ENCODE measurements around the gene MACROD2.

The MACROD2 gene

DNA sequence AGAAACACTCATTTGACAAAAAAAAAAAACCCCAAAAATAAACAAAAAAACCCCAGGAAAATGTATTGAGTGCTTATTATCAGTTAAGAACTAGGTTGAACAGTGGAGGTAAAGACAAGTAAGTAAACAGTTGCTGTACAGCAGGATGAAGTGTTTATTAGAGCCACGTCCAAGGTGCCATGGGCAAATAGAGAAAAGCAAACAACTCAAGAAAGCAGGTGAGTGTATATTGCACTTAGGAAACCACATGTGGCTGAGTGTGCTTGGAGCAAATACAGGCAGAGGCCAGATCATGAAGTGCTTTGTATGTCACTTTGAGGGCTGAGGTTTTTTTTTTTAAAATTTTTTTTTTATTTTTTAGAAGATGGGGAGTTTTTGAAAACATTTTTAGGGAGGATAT, 98.3 kb downstream of the MACROD2 start:
- TF ChIP-seq ZFX (IDR thresholded peaks at IDR 0.05; ENCODE audit: borderline replicate concordance), result no peak
- TF ChIP-seq, protein P1, sequence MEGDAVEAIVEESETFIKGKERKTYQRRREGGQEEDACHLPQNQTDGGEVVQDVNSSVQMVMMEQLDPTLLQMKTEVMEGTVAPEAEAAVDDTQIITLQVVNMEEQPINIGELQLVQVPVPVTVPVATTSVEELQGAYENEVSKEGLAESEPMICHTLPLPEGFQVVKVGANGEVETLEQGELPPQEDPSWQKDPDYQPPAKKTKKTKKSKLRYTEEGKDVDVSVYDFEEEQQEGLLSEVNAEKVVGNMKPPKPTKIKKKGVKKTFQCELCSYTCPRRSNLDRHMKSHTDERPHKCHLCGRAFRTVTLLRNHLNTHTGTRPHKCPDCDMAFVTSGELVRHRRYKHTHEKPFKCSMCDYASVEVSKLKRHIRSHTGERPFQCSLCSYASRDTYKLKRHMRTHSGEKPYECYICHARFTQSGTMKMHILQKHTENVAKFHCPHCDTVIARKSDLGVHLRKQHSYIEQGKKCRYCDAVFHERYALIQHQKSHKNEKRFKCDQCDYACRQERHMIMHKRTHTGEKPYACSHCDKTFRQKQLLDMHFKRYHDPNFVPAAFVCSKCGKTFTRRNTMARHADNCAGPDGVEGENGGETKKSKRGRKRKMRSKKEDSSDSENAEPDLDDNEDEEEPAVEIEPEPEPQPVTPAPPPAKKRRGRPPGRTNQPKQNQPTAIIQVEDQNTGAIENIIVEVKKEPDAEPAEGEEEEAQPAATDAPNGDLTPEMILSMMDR (IDR thresholded peaks at IDR 0.05), result no peak
- no peak overlapping the region for H3K27ac ChIP-seq

DNA sequence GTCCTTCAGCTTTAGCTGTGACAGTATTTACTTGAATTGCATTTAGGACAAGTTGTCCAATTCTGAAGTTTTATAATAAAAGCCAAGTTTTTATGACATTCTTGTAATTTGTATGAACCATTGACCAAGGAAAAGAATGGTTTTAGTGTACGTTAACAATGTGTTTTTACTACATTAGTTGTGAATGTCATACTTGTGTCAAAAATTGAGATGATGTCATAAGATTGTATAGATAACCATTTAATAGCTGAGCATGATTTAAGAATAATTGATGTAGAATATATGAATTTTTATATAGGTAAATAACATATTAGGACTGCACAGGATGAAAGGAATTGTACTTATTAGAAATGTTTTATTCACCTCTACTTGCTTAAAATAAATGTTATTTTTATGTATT, 102.9 kb downstream of the MACROD2 start:
- no peak overlapping the region for H3K27ac ChIP-seq
- TF ChIP-seq, protein P1 (IDR thresholded peaks at IDR 0.05), result no peak
- no peak for TF ChIP-seq ZFX (IDR thresholded peaks at IDR 0.05; ENCODE audit: borderline replicate concordance)

DNA sequence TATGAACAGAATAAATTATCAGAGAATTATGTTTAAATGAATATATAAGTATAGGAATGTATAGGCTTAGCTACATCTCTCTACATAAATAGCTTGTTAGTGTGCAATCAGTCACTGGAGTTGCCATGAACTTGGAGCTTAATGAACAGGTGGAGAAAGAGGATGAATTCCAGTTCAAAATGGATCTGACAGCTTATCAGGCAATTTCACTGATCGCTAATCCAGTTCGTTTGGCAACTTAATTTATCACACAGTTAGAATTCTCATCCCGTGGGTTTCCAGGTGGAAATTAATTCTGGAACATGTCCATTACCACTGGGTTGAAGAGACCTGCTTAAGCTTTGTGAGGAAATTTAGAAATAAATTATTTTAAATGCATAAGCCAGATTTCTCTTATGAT, 118.1 kb downstream of the MACROD2 start:
- H3K27ac ChIP-seq, result no peak overlapping the region
- TF ChIP-seq, protein P1 (IDR thresholded peaks at IDR 0.05), result no peak
- no peak for TF ChIP-seq ZFX (IDR thresholded peaks at IDR 0.05; ENCODE audit: borderline replicate concordance)

DNA sequence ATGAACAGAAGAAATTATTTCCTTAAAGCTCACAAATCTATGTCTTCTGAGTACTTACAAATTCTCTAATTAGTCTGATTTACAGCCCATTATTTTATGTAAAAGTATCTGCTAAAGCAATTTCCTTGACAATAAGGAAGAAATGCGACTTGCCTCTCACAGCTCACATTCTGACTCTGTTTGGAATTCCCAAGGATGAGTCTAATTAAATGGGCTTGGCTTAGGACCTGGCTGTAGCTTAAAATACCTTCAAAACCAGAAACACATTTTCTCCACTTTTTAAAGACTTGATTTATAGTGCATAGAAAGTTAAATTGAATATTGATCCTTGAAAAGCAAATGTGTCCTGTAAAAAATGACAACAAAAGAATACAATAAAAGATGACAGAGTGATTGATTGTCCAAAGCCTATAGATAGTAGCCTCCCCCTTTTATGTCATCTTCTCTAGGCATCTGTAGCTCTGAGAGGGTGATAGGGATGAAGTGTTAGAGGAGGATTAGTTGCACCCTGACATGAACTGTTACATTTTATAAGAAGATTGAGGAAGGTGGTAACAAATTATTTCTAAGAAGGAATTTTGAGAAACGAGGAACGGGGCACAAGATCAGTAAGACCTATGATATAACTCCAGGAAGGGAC, 118.9 kb downstream of the MACROD2 start:
- no peak overlapping the region for H3K27ac ChIP-seq
- TF ChIP-seq, protein P1 (IDR thresholded peaks at IDR 0.05), result no peak
- TF ChIP-seq ZFX (IDR thresholded peaks at IDR 0.05; ENCODE audit: borderline replicate concordance), result no peak

DNA sequence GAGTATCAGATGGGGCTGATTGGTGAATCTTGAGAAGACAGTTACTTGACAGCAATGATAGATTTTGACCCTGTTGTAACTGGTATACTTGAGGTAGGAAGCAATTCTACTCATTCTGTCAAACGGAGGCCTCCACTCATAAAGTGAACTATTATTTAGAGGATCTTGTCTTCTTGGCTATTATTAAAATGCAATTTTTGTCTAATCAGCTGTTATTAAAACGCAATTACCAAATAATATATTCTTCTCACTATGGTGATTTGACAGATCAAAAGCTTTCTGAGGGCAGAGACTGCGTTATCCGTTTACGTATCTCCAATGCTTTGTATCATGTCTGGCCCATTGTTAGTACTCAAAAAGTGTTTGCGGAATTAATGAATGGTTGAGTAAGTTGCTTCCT, 120.7 kb downstream of the MACROD2 start:
- H3K27ac ChIP-seq, result no peak overlapping the region
- no peak for TF ChIP-seq ZFX (IDR thresholded peaks at IDR 0.05; ENCODE audit: borderline replicate concordance)
- TF ChIP-seq, protein P1 (IDR thresholded peaks at IDR 0.05), result no peak

DNA sequence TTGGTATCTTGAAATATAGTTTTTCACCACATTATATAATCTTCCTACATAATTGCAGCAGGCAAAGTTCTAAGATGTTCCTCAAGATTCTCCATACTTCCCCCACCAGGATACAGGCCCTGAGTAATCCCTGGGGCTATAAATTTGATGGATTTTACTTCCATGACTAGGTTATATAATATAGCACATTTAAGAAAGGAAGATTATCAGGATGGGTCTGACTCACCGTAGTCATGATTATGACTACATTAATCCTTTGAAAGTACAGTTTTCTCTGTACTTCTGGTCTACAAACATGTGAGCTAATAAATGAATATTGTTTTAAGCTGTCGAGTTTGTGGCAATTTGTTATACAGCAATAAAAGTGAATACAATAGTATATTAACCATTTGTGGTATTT, 122.5 kb downstream of the MACROD2 start:
- no peak for TF ChIP-seq ZFX (IDR thresholded peaks at IDR 0.05; ENCODE audit: borderline replicate concordance)
- TF ChIP-seq, protein P1 (IDR thresholded peaks at IDR 0.05), result no peak
- no peak overlapping the region for H3K27ac ChIP-seq

DNA sequence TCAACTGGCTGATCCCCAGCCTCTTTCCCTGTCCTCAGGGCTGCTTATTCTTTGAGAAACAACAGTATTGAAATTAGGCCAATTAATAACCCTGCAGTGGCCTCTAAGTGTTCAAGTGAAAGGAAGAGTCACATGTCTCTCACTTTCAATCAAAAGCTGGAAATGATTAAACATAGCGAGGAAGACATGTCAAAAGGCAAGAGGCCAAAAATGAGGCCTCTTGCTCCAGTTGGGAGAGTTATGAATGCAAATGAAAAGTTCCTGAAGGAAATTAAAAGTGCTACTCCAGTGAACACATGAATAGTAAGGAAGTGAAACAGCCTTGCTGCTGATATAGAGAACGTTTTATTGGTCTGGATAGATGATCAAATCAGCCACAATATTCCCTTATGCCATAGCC, 131.5 kb downstream of the MACROD2 start:
- TF ChIP-seq ZFX (IDR thresholded peaks at IDR 0.05; ENCODE audit: borderline replicate concordance), result no peak
- TF ChIP-seq, protein P1 (IDR thresholded peaks at IDR 0.05), result no peak
- H3K27ac ChIP-seq, result no peak overlapping the region
